H1 (cell line): ENCODE data around the gene TUT4. TPM values are rescaled to one million over a fixed set of nuclear protein-coding genes. Genes with fewer than 3 reads are reported as not detected.

Experiments
- CTCF ChIA-PET: fragments of 300-600 bp; sonication (Branson Sonifier 250); formaldehyde crosslinking; loops from one replicate; lab custom pipeline; 2021; ENCODE audit not compliant: partially characterized antibody; lab: Charles Lee
- POLR2A ChIA-PET: fragments of 300-600 bp; sonication (Branson Sonifier 250); formaldehyde crosslinking; loops from one replicate; lab custom pipeline; 2021; ENCODE audit warnings: inconsistent platforms; ENCODE audit not compliant: partially characterized antibody; lab: Charles Lee
- DNase-seq, 2 experiments: peaks; one replicate each; pipeline versions ENCODE4 v3.0.0 to v3.0.0-alpha.2; 2010 to 2022; ENCODE audit warnings: low spot score in 2 of 2, low read depth in 1 of 2, mixed read lengths in 1 of 2
- FAIRE-seq: peaks from 2 replicates; lab custom pipeline; 2011; peaks lifted over from hg19 to GRCh38; lab: Jason Lieb, UNC
- H2AFZ ChIP-seq: 2 replicates; pipeline ENCODE4 v1.8.1; 2012; ENCODE audit warnings: low read length, inconsistent platforms
- H2AK5ac ChIP-seq: 2 replicates; pipeline ENCODE4 v1.6.1; 2013; ENCODE audit warnings: low read depth, low read length
- H2BK120ac ChIP-seq: replicated peaks from 2 replicates; pipeline ENCODE3; 2013; ENCODE audit warnings: low read depth, low read length, inconsistent platforms
- H2BK12ac ChIP-seq: 2 replicates; pipeline ENCODE4 v1.6.1; 2013; ENCODE audit warnings: low read depth, low read length
- H2BK15ac ChIP-seq: 2 replicates; pipeline ENCODE4 v1.6.1; 2013; ENCODE audit warnings: low read length
- H2BK20ac ChIP-seq: 2 replicates; pipeline ENCODE4 v1.6.1; 2013; ENCODE audit warnings: low read length
- H2BK5ac ChIP-seq: 2 replicates; pipeline ENCODE4 v1.6.1; 2013; ENCODE audit warnings: low read depth, low read length
- H3K14ac ChIP-seq: 2 replicates; pipeline ENCODE4 v1.6.1; 2013; ENCODE audit warnings: inconsistent platforms; ENCODE audit not compliant: insufficient read length
- H3K18ac ChIP-seq: 2 replicates; pipeline ENCODE4 v1.6.1; 2013; ENCODE audit warnings: low read length; ENCODE audit errors: extremely low read depth
- H3K23ac ChIP-seq: 2 replicates; pipeline ENCODE4 v1.6.1; 2013; ENCODE audit warnings: inconsistent platforms; ENCODE audit not compliant: insufficient read length
- H3K23me2 ChIP-seq: 2 replicates; pipeline ENCODE4 v1.6.1; 2013; ENCODE audit warnings: low read depth, low read length
- H3K27ac ChIP-seq: 2 replicates; pipeline ENCODE4 v1.6.1; 2011; ENCODE audit warnings: low read depth, low read length, inconsistent platforms
- H3K27me3 ChIP-seq, 4 experiments: replicated peaks in 1 of 4; 1 replicate in 1 of 4; 2 replicates in 3 of 4; pipeline versions ENCODE4 v1.6.1 to v1.8.1; 2011 to 2013; ENCODE audit warnings: low read length in 3 of 4, mild to moderate bottlenecking in 3 of 4, inconsistent platforms in 2 of 4, mixed read lengths in 2 of 4, moderate library complexity in 1 of 4; ENCODE audit not compliant: control insufficient read depth in 3 of 4, insufficient read depth in 3 of 4; ENCODE audit errors: extremely low read depth in 1 of 4
- H3K36me3 ChIP-seq, 4 experiments: 2 replicates each; pipeline versions ENCODE4 v1.6.1 to v1.8.1; 2011 to 2013; ENCODE audit warnings: mild to moderate bottlenecking in 4 of 4, low read length in 3 of 4, moderate library complexity in 2 of 4, control low read depth in 1 of 4, inconsistent platforms in 1 of 4; ENCODE audit not compliant: insufficient read depth in 4 of 4, control insufficient read depth in 2 of 4
- H3K4ac ChIP-seq: replicated peaks from 2 replicates; pipeline ENCODE3; 2013; ENCODE audit warnings: low read length, low read depth, mixed read lengths, inconsistent platforms; ENCODE audit not compliant: insufficient read length
- H3K4me1 ChIP-seq, 4 experiments: replicated peaks in 1 of 4; 1 replicate in 1 of 4; 2 replicates in 3 of 4; pipeline versions ENCODE4 v1.6.1 to v1.8.1; 2011 to 2013; ENCODE audit warnings: low read length in 3 of 4, inconsistent platforms in 2 of 4, mixed read lengths in 1 of 4; ENCODE audit not compliant: insufficient read depth in 4 of 4, control insufficient read depth in 3 of 4
- H3K4me2 ChIP-seq, 2 experiments: 2 replicates each; pipeline versions ENCODE4 v1.6.1 to v1.8.1; 2011 to 2013; ENCODE audit warnings: low read depth in 2 of 2, low read length in 2 of 2, control low read depth in 1 of 2, inconsistent platforms in 1 of 2, mild to moderate bottlenecking in 1 of 2; ENCODE audit not compliant: insufficient read depth in 1 of 2
- H3K4me3 ChIP-seq, 4 experiments: fragments of 200-600, 300-600 bp in 1 of 4; sonication (generic), shearing (Covaris generic), sonication (Bioruptor Twin) in 1 of 4; 2 replicates each; pipeline versions ENCODE4 v1.5.1 to v1.8.1; 2011 to 2016; ENCODE audit warnings: low read length in 4 of 4, low read depth in 3 of 4, control low read depth in 2 of 4, inconsistent platforms in 2 of 4, mild to moderate bottlenecking in 2 of 4, mixed read lengths in 1 of 4, moderate library complexity in 1 of 4; ENCODE audit not compliant: insufficient read depth in 2 of 4; ENCODE audit errors: extremely low read depth in 1 of 4
- H3K56ac ChIP-seq: replicated peaks from 2 replicates; pipeline ENCODE3; 2013; ENCODE audit warnings: low read depth, mild to moderate bottlenecking, mixed read lengths, low read length, inconsistent platforms; ENCODE audit not compliant: insufficient read length
- H3K79me1 ChIP-seq: 2 replicates; pipeline ENCODE4 v1.6.1; 2013; ENCODE audit warnings: low read depth, low read length, control low read depth
- H3K79me2 ChIP-seq, 2 experiments: 2 replicates each; pipeline versions ENCODE4 v1.6.1 to v1.8.1; 2012 to 2013; ENCODE audit warnings: low read length in 2 of 2, mild to moderate bottlenecking in 2 of 2, inconsistent platforms in 1 of 2; ENCODE audit not compliant: insufficient read depth in 2 of 2, control insufficient read depth in 1 of 2
- H3K9ac ChIP-seq, 4 experiments: replicated peaks in 1 of 4; 1 replicate in 1 of 4; 2 replicates in 3 of 4; pipeline versions ENCODE4 v1.6.1 to v1.8.1; 2011 to 2013; ENCODE audit warnings: low read depth in 3 of 4, low read length in 3 of 4, control low read depth in 2 of 4, mild to moderate bottlenecking in 2 of 4, moderate library complexity in 2 of 4, inconsistent platforms in 1 of 4; ENCODE audit errors: extremely low read depth in 1 of 4
- H3K9me3 ChIP-seq, 2 experiments: 2 replicates each; pipeline versions ENCODE4 v1.6.1 to v1.8.1; 2012 to 2013; ENCODE audit warnings: mild to moderate bottlenecking in 2 of 2, moderate library complexity in 2 of 2, control low read depth in 1 of 2, inconsistent platforms in 1 of 2, low read depth in 1 of 2, low read length in 1 of 2, mixed read lengths in 1 of 2; ENCODE audit not compliant: insufficient read depth in 2 of 2
- H4K20me1 ChIP-seq, 2 experiments: replicated peaks in 1 of 2; 2 replicates each; pipeline versions ENCODE3 to v1.8.1; 2011 to 2013; ENCODE audit warnings: inconsistent platforms in 2 of 2, low read length in 2 of 2, mild to moderate bottlenecking in 1 of 2; ENCODE audit not compliant: insufficient read depth in 2 of 2, control insufficient read depth in 1 of 2
- H4K5ac ChIP-seq: 2 replicates; pipeline ENCODE4 v1.6.1; 2013; ENCODE audit warnings: low read length, low read depth, mixed read lengths, inconsistent platforms; ENCODE audit not compliant: insufficient read length
- H4K8ac ChIP-seq: 2 replicates; pipeline ENCODE4 v1.8.0; 2013; ENCODE audit warnings: mild to moderate bottlenecking, moderate library complexity, low read length, inconsistent platforms; ENCODE audit not compliant: insufficient read depth; ENCODE audit errors: extremely low read depth
- H4K91ac ChIP-seq: replicated peaks from 2 replicates; pipeline ENCODE3; 2013; ENCODE audit warnings: low read length, mixed read lengths, inconsistent platforms; ENCODE audit not compliant: insufficient read length
- CTBP2 ChIP-seq: IDR thresholded peaks from 2 replicates; pipeline ENCODE4 v1.7.0; 2011; ENCODE audit warnings: borderline replicate concordance, mild to moderate bottlenecking, moderate library complexity, mixed read lengths, low read length; ENCODE audit not compliant: insufficient read depth, insufficient read length
- HDAC2 ChIP-seq, 2 experiments: fragments of 300-600 bp in 1 of 2; sonication (generic) in 1 of 2; IDR thresholded peaks; 2 replicates each; pipeline ENCODE4 v1.6.1; 2011 to 2012; ENCODE audit warnings: low read depth in 2 of 2, low read length in 2 of 2, mild to moderate bottlenecking in 2 of 2, moderate library complexity in 2 of 2, borderline replicate concordance in 1 of 2, inconsistent platforms in 1 of 2
- NRF1 ChIP-seq: IDR thresholded peaks from 2 replicates; pipeline ENCODE4 v1.6.1; 2011; ENCODE audit warnings: mild to moderate bottlenecking, low read depth, low read length, improper control_type of control experiment
- PHF8 ChIP-seq: fragments of 200-600 bp; sonication (generic); conservative IDR thresholded peaks from 2 replicates; pipeline ENCODE4 v1.7.1; 2012; ENCODE audit warnings: low read depth, mild to moderate bottlenecking, inconsistent platforms, low read length, moderate library complexity
- POLR2AphosphoS5 ChIP-seq: IDR thresholded peaks from 2 replicates; pipeline ENCODE4 v1.6.1; 2011; ENCODE audit warnings: low read depth, low read length
- SUZ12 ChIP-seq: fragments of 200-600 bp; sonication (generic); IDR thresholded peaks from 2 replicates; pipeline ENCODE4 v1.6.1; 2012; ENCODE audit warnings: mild to moderate bottlenecking, inconsistent platforms, low read length, moderate library complexity, mixed read lengths
- USF2 ChIP-seq: IDR thresholded peaks from 2 replicates; pipeline ENCODE4 v1.6.1; 2011; ENCODE audit warnings: low read length, improper control_type of control experiment
- WGBS, 2 experiments: shearing (Covaris generic) in 1 of 2; methylation state at CpG; one replicate each; pipeline versions ENCODE4 v1.1.6 to v1.1.7; 2013 to 2015; ENCODE audit warnings: low lambda C conversion rate in 2 of 2, mixed read lengths in 2 of 2, inconsistent platforms in 1 of 2, low coverage in 1 of 2, missing lambda C conversion rate in 1 of 2; ENCODE audit not compliant: insufficient replicate concordance in 2 of 2, insufficient coverage in 1 of 2, insufficient read length in 1 of 2; ENCODE audit errors: extremely low coverage in 1 of 2, missing lambda C conversion rate in 1 of 2; 5-methylcytosine and 5-hydroxymethylcytosine counted together
- polyA plus RNA-seq, 7 experiments: library from polyadenylated mRNA; depleted of rRNA in 3 of 7; stranded (reverse) in 5 of 7; unstranded in 2 of 7; fragments of >200 nt in 5 of 7; fragments of 200-250 nt in 2 of 7; gene quantifications; 1 replicate in 5 of 7; 2 replicates in 1 of 7; 4 replicates in 1 of 7; pipeline versions ENCODE4 v1.2.1 to v1.2.3, GENCODE V29; 2011 to 2013; ENCODE audit warnings: missing spikeins in 2 of 7, mixed read lengths in 2 of 7
- total RNA-seq: library from RNA; stranded (reverse); fragmentation: NEBNext Ultra II Directional; extraction: Animal tissue kit (Norgen Biotek cat#: 25700); gene quantifications from 2 replicates; pipeline ENCODE4 v1.2.1, GENCODE V29; 2021

The TUT4 gene
- total and polyA plus RNA-seq, 2 of the 8 experiments (the other 6 are each of a cell fraction or from before 2014, with no cell fraction given), result 54.5 to 63.3 TPM

GRCh38 chr1:52592637-52593323, 39.9 kb upstream of the TUT4 start:
- CTCF ChIA-PET, result interaction anchor here (1.0 to 2.1 kb wide), 3 partner anchors 12 to 40 kb away, joined by 3 to 7 read pairs (median 5); partner anchors contain the start of gene SHISAL2A
- WGBS, 2 experiments, result 81% methylated on average over 5 of the region's 5 CpGs; no CpG with 5 or more reads in 1 of the 2 experiments

More at GRCh38 chr1:52592637-52593323, 39.9 kb upstream of the TUT4 start:
- DNase-seq, result no peak
- H3K23ac ChIP-seq, result no peak overlapping the region
- H2BK12ac ChIP-seq, result no peak overlapping the region
- no peak overlapping the region for H4K91ac ChIP-seq
- H3K79me1 ChIP-seq, result no peaks in the 10 kb centered on the region
- H3K56ac ChIP-seq, result no peak overlapping the region
- no peaks in the 10 kb centered on the region for H3K79me2 ChIP-seq
- no peak overlapping the region for H3K14ac ChIP-seq
- no peak for TF ChIP-seq USF2
- no peak for TF ChIP-seq POLR2AphosphoS5
- TF ChIP-seq PHF8, result no peak
- no peak for TF ChIP-seq HDAC2 (IDR thresholded peaks at IDR 0.05; ENCODE audit: borderline replicate concordance in 1 of 2, low read depth in 2 of 2, low read length in 2 of 2)
- no peak for TF ChIP-seq NRF1
- TF ChIP-seq SUZ12, result no peak
- TF ChIP-seq CTBP2, result no peak
- no peak overlapping the region for H2BK5ac ChIP-seq
- H3K27ac ChIP-seq, result no peak overlapping the region
- no peaks in the 10 kb centered on the region for H3K23me2 ChIP-seq
- H3K9ac ChIP-seq, result no peak overlapping the region
- no peak overlapping the region for H3K4ac ChIP-seq
- H4K20me1 ChIP-seq, result no peaks in the 10 kb centered on the region
- H4K5ac ChIP-seq, result no peak overlapping the region
- no peak overlapping the region for H2AFZ ChIP-seq
- no peak overlapping the region for H2BK20ac ChIP-seq
- H2BK120ac ChIP-seq, result no peak overlapping the region
- H3K4me1 ChIP-seq, result peaks cover 0 to 7% (median 2%) of the 10 kb centered on the region in 4 experiments; a peak in 4 of 7 replicates
- no peaks in the 10 kb centered on the region for H3K9me3 ChIP-seq
- H4K8ac ChIP-seq, result no peak overlapping the region
- H3K4me3 ChIP-seq, result no peak overlapping the region
- H2AK5ac ChIP-seq, result no peak overlapping the region
- H3K4me2 ChIP-seq, result no peak overlapping the region
- no peak overlapping the region for H2BK15ac ChIP-seq
- no peak overlapping the region for H3K18ac ChIP-seq
- FAIRE-seq, result no peak
- H3K27me3 ChIP-seq, result 0 out of 7 replicates have a peak, but pooled peaks cover 0 to under 1% (median 0%) of the 10 kb centered on the region in 4 experiments
- POLR2A ChIA-PET, result interaction anchor here (0.6 kb wide), 1 partner anchor 9 kb away, joined by 3 read pairs; the partner anchor contains the start of gene GPX7
- H3K36me3 ChIP-seq, result no peaks in the 10 kb centered on the region
